Keratinocyte (primary cell): Measurements from ENCODE around the gene ZNF236.
"Not testable (repeated sequence)": the region's sequence is repeated elsewhere in the genome, so short reads cannot be mapped to it uniquely, and the experiment has no call there.

Experiments used
- EZH2 ChIP-seq: IDR thresholded peaks from one replicate; pipeline ENCODE4 v1.6.1; 2012; ENCODE audit warnings: inconsistent platforms, mild to moderate bottlenecking, low read length, moderate library complexity
- TF ChIP-seq, protein P1 (sequence below), 3 experiments: IDR thresholded peaks in 1 of 3; conservative IDR thresholded peaks in 1 of 3; optimal IDR thresholded peaks in 1 of 3; 2 replicates in 2 of 3; 3 replicates in 1 of 3; pipeline versions ENCODE3 to v1.5.1; 2011; ENCODE audit warnings: low read length in 3 of 3, mild to moderate bottlenecking in 3 of 3, moderate library complexity in 2 of 3, control low read depth in 1 of 3, inconsistent platforms in 1 of 3; ENCODE audit not compliant: insufficient read depth in 2 of 3; ENCODE audit errors: extremely low read depth in 1 of 3

DNA sequence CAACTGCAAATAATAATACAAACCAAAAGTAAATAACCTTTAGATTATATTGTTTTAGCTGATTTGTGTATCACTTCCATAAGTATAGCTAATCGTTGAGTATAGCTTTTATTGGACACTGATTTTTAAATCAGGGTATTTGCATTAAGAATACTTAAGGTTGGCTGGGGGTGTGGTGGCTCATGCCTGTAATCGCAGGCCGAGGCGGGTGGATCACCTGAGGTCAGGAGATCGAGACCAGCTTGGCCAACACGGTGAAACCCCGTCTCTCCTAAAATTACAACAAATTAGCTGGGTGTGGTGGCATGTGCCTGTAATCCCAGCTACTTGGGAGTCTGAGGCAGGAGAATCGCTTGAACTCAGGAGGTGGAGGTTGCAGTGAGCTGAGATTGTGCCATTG is 122.0 kb downstream of the ZNF236 start:
- TF ChIP-seq EZH2: not testable (repeated sequence)
- TF ChIP-seq, protein P1, sequence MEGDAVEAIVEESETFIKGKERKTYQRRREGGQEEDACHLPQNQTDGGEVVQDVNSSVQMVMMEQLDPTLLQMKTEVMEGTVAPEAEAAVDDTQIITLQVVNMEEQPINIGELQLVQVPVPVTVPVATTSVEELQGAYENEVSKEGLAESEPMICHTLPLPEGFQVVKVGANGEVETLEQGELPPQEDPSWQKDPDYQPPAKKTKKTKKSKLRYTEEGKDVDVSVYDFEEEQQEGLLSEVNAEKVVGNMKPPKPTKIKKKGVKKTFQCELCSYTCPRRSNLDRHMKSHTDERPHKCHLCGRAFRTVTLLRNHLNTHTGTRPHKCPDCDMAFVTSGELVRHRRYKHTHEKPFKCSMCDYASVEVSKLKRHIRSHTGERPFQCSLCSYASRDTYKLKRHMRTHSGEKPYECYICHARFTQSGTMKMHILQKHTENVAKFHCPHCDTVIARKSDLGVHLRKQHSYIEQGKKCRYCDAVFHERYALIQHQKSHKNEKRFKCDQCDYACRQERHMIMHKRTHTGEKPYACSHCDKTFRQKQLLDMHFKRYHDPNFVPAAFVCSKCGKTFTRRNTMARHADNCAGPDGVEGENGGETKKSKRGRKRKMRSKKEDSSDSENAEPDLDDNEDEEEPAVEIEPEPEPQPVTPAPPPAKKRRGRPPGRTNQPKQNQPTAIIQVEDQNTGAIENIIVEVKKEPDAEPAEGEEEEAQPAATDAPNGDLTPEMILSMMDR (optimal IDR thresholded peaks at IDR 0.05 in 1 of 3, IDR thresholded peaks at IDR 0.05 in 1 of 3, conservative IDR thresholded peaks at IDR 0.05 in 1 of 3; ENCODE audit: extremely low read depth in 1 of 3, insufficient read depth in 2 of 3, low read length in 3 of 3): not testable (repeated sequence)
